HEK293 (cell line): ENCODE results near the gene SP9.

Experiments
- CTCF ChIA-PET: fragments of 350-600 bp; formaldehyde crosslinking; extraction: SDS; loops from one replicate; lab custom pipeline; 2021; ENCODE audit warnings: antibody characterized with exemption; lab: Yijun Ruan, JAX
- POLR2A ChIA-PET: fragments of 300-600 bp; formaldehyde crosslinking; extraction: SDS; loops from one replicate; lab custom pipeline; 2020; ENCODE audit warnings: antibody characterized with exemption, inconsistent platforms; lab: Yijun Ruan, JAX
- H3K27ac ChIP-seq: fragments of 200-500 bp; sonication (Bioruptor generic); 2 replicates; pipeline ENCODE4 v1.5.1; 2014; ENCODE audit warnings: low read depth, low read length, control low read depth, inconsistent platforms; ENCODE audit errors: extremely low read depth
- H3K36me3 ChIP-seq, 2 experiments: fragments of 200-500 bp in 1 of 2; sonication (Bioruptor generic) in 1 of 2; 1 replicate in 1 of 2; 2 replicates in 1 of 2; pipeline ENCODE4 v1.5.1; 2014 to 2017; ENCODE audit warnings: inconsistent platforms in 2 of 2, low read length in 2 of 2; ENCODE audit not compliant: control insufficient read depth in 2 of 2, insufficient read depth in 1 of 2
- H3K4me1 ChIP-seq: fragments of 200-500 bp; sonication (Bioruptor generic); 2 replicates; pipeline ENCODE4 v1.5.1; 2014; ENCODE audit warnings: mild to moderate bottlenecking, low read length, inconsistent platforms; ENCODE audit not compliant: control insufficient read depth, insufficient read depth
- H3K4me3 ChIP-seq: 2 replicates; pipeline ENCODE4 v1.5.1; 2011; ENCODE audit warnings: low read depth, mild to moderate bottlenecking, control low read depth, low read length, moderate library complexity
- H3K9me3 ChIP-seq: fragments of 200-500 bp; sonication (Bioruptor generic); 2 replicates; pipeline ENCODE4 v1.5.1; 2014; ENCODE audit warnings: low read depth, low read length, inconsistent platforms; ENCODE audit not compliant: control insufficient read depth, insufficient read depth
- BCL11B ChIP-seq: fragments of 450-650 bp; formaldehyde crosslinking; IDR thresholded peaks from 2 replicates; pipeline ENCODE4 v1.5.1; 2016; ENCODE audit warnings: low read depth, missing biosample characterization, missing genetic modification characterization
- EGR2 ChIP-seq: fragments of 450-650 bp; formaldehyde crosslinking; IDR thresholded peaks from 2 replicates; pipeline ENCODE4 v1.5.1; 2016; ENCODE audit warnings: low read depth, missing biosample characterization, missing genetic modification characterization
- GLIS2 ChIP-seq: fragments of 450-650 bp; formaldehyde crosslinking; IDR thresholded peaks from 2 replicates; pipeline ENCODE4 v1.5.1; 2016; ENCODE audit warnings: missing biosample characterization, missing genetic modification characterization
- KLF8 ChIP-seq: fragments of 450-650 bp; formaldehyde crosslinking; IDR thresholded peaks from 2 replicates; pipeline ENCODE4 v1.5.1; 2016; ENCODE audit warnings: missing biosample characterization, missing genetic modification characterization
- RBAK ChIP-seq: fragments of 450-650 bp; formaldehyde crosslinking; IDR thresholded peaks from 2 replicates; pipeline ENCODE4 v1.5.1; 2016; ENCODE audit warnings: missing biosample characterization, missing genetic modification characterization
- ZBTB1 ChIP-seq: fragments of 450-650 bp; formaldehyde crosslinking; IDR thresholded peaks from 2 replicates; pipeline ENCODE4 v1.5.1; 2016; ENCODE audit warnings: missing biosample characterization, missing genetic modification characterization
- ZBTB8A ChIP-seq: fragments of 450-650 bp; formaldehyde crosslinking; IDR thresholded peaks from 2 replicates; pipeline ENCODE4 v1.5.1; 2016; ENCODE audit warnings: missing biosample characterization, missing genetic modification characterization
- ZFHX2 ChIP-seq: fragments of 450-650 bp; formaldehyde crosslinking; conservative IDR thresholded peaks from 2 replicates; pipeline ENCODE4 v1.5.1; 2016; ENCODE audit warnings: missing biosample characterization, missing genetic modification characterization
- ZIC2 ChIP-seq: fragments of 450-650 bp; formaldehyde crosslinking; IDR thresholded peaks from 2 replicates; pipeline ENCODE4 v1.5.1; 2016; ENCODE audit warnings: missing biosample characterization, missing genetic modification characterization
- ZNF140 ChIP-seq: fragments of 450-650 bp; formaldehyde crosslinking; IDR thresholded peaks from 2 replicates; pipeline ENCODE4 v1.5.1; 2016; ENCODE audit warnings: missing biosample characterization, missing genetic modification characterization
- ZNF155 ChIP-seq: fragments of 450-650 bp; formaldehyde crosslinking; IDR thresholded peaks from 2 replicates; pipeline ENCODE4 v1.5.1; 2016; ENCODE audit warnings: missing biosample characterization, missing genetic modification characterization
- ZNF335 ChIP-seq: fragments of 450-650 bp; formaldehyde crosslinking; conservative IDR thresholded peaks from 2 replicates; pipeline ENCODE4 v1.5.1; 2016; ENCODE audit warnings: missing biosample characterization, missing genetic modification characterization
- ZNF341 ChIP-seq: fragments of 450-650 bp; formaldehyde crosslinking; IDR thresholded peaks from 2 replicates; pipeline ENCODE4; 2016; ENCODE audit warnings: low read depth, missing biosample characterization, missing genetic modification characterization
- ZNF366 ChIP-seq: fragments of 450-650 bp; formaldehyde crosslinking; conservative IDR thresholded peaks from 2 replicates; pipeline ENCODE4 v1.5.1; 2016; ENCODE audit warnings: missing biosample characterization, missing genetic modification characterization
- ZNF416 ChIP-seq: fragments of 450-650 bp; formaldehyde crosslinking; IDR thresholded peaks from 2 replicates; pipeline ENCODE4 v1.5.1; 2016; ENCODE audit warnings: missing biosample characterization, missing genetic modification characterization
- ZNF423 ChIP-seq: fragments of 450-650 bp; formaldehyde crosslinking; IDR thresholded peaks from 2 replicates; pipeline ENCODE4 v1.5.1; 2016; ENCODE audit warnings: missing biosample characterization, missing genetic modification characterization
- ZNF510 ChIP-seq: fragments of 450-650 bp; formaldehyde crosslinking; IDR thresholded peaks from 2 replicates; pipeline ENCODE4 v1.5.1; 2018; ENCODE audit warnings: mild to moderate bottlenecking, missing genetic modification characterization, missing biosample characterization; ENCODE audit not compliant: insufficient replicate concordance
- ZNF514 ChIP-seq: fragments of 450-650 bp; formaldehyde crosslinking; IDR thresholded peaks from 2 replicates; pipeline ENCODE4 v1.5.1; 2016; ENCODE audit warnings: missing biosample characterization, missing genetic modification characterization
- ZNF621 ChIP-seq: fragments of 450-650 bp; formaldehyde crosslinking; IDR thresholded peaks from 2 replicates; pipeline ENCODE4 v1.5.1; 2017; ENCODE audit warnings: missing biosample characterization, missing genetic modification characterization
- ZNF623 ChIP-seq: fragments of 450-650 bp; formaldehyde crosslinking; IDR thresholded peaks from 2 replicates; pipeline ENCODE4 v1.5.1; 2016; ENCODE audit warnings: missing biosample characterization, missing genetic modification characterization
- ZNF624 ChIP-seq: fragments of 450-650 bp; formaldehyde crosslinking; IDR thresholded peaks from 2 replicates; pipeline ENCODE4 v1.5.1; 2017; ENCODE audit warnings: missing biosample characterization, missing genetic modification characterization
- ZNF76 ChIP-seq: fragments of 450-650 bp; formaldehyde crosslinking; IDR thresholded peaks from 2 replicates; pipeline ENCODE4; 2016; ENCODE audit warnings: low read depth, missing biosample characterization, missing genetic modification characterization, borderline replicate concordance
- ZSCAN16 ChIP-seq: fragments of 450-650 bp; formaldehyde crosslinking; IDR thresholded peaks from 2 replicates; pipeline ENCODE4 v1.5.1; 2016; ENCODE audit warnings: missing biosample characterization, missing genetic modification characterization
- ZSCAN23 ChIP-seq: fragments of 450-650 bp; formaldehyde crosslinking; IDR thresholded peaks from 2 replicates; pipeline ENCODE4 v1.5.1; 2016; ENCODE audit warnings: missing biosample characterization, missing genetic modification characterization
- ZSCAN30 ChIP-seq: fragments of 450-650 bp; IDR thresholded peaks from 2 replicates; pipeline ENCODE4 v1.5.1; 2018; ENCODE audit warnings: missing biosample characterization, mild to moderate bottlenecking, missing genetic modification characterization, moderate library complexity
- ZXDB ChIP-seq: fragments of 450-650 bp; formaldehyde crosslinking; IDR thresholded peaks from 2 replicates; pipeline ENCODE4 v1.5.1; 2016; ENCODE audit warnings: missing biosample characterization, missing genetic modification characterization
- TF ChIP-seq, protein P1 (sequence below): IDR thresholded peaks from 2 replicates; pipeline ENCODE4 v1.6.1; 2011; ENCODE audit warnings: mild to moderate bottlenecking, low read depth, low read length, borderline replicate concordance
- TF ChIP-seq, protein P2 (sequence below): fragments of 450-650 bp; formaldehyde crosslinking; IDR thresholded peaks from 2 replicates; pipeline ENCODE4 v1.5.1; 2016; ENCODE audit warnings: missing biosample characterization, missing genetic modification characterization
- TF ChIP-seq, protein P3 (sequence below): fragments of 450-650 bp; formaldehyde crosslinking; IDR thresholded peaks from 2 replicates; pipeline ENCODE4 v1.5.1; 2017; ENCODE audit warnings: missing biosample characterization, missing genetic modification characterization

The SP9 gene

DNA sequence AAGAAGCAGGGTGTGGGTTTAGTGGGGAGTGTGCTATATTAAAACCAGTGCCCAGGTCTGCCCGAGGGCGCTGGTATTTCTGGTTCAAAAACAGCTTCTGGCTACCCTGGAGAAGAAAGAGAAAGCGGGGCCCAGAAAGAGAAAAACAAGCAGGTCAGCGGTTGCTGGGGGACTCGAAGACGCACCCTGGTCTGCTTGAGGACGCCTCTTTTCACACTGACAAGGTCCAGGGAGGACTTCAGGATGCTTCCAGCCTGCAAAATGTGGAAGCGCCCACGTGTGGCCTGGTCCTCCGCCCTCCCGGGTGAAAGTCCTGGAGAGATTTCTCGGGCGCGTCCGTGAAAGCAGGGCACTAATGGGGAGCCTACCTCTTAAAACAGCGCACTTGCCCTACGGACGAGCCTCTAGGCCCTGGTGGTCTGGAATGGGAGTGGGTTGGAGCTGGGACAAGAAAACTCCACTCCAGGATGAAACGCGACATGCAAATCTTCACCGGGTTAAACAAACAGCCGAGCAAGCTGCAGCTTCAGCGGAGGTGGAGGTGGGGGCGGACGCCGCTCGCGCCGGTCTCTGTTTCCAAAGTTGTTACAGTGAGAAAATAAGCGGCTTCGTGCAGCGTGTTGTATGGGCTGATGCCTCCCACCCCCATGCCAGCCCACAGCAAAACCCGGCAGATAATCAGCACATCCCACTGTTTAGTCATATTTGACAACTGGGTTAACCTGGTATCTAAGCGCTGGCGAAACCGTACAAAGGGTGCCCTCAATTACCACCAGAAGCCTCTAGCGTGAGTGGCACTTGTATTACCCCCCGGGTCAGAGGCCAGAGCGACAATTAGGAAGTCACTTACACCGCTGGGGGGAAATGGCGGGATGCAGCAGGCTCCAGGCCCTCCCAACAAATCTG, 1.1 kb upstream of the SP9 start:
- H3K4me3 ChIP-seq: no peak overlapping the region
- CTCF ChIA-PET: interaction anchor here (0.6 kb wide), 1 partner anchor 228 kb away, joined by 4 read pairs; no protein-coding TSS in a partner anchor
- no peaks in the 10 kb centered on the region for H3K9me3 ChIP-seq
- no peaks in the 10 kb centered on the region for H3K36me3 ChIP-seq
- H3K27ac ChIP-seq: no peak overlapping the region; the same call in 1 of the 2 replicates
- peaks cover 10% of the 10 kb centered on the region for H3K4me1 ChIP-seq
- POLR2A ChIA-PET: no interaction called here
- TF ChIP-seq EGR2 (tag by site-specific recombination) (peak; percentile 70), ZSCAN16 (tag by site-specific recombination) (no peak), RBAK (no peak), KLF8 (no peak), ZFHX2 (tag by site-specific recombination) (peak; percentile 56)

DNA sequence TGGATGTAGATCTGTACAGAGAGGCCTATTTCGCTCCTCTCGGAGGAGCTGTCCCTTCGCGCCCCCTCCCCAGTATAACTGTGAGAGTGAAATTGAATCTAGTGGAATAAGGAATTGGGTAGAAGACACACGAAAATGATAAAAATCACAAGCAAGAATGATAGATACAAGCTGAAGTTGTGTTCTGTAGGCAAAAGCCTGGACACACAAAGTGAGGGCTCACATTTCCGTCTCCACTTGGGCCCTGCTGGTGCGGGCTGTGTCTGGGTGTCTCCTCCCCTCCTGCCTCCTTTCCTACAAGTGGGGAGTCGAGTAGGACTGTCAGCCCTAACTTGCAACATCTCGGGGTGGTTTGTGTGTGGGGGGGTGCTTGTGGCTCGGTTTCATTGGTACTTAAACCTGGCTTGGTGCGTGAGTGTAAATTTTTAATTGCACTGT, 457 bp upstream of the SP9 start:
- H3K4me1 ChIP-seq: peaks cover 10% of the 10 kb centered on the region
- POLR2A ChIA-PET: interaction anchor here (0.6 kb wide), 1 partner anchor 668 kb away, joined by 3 read pairs; no protein-coding TSS in a partner anchor
- CTCF ChIA-PET: interaction anchor here (0.6 to 1.5 kb wide), 2 partner anchors 229 to 298 kb away, joined by 3 to 4 read pairs; no protein-coding TSS in a partner anchor

DNA sequence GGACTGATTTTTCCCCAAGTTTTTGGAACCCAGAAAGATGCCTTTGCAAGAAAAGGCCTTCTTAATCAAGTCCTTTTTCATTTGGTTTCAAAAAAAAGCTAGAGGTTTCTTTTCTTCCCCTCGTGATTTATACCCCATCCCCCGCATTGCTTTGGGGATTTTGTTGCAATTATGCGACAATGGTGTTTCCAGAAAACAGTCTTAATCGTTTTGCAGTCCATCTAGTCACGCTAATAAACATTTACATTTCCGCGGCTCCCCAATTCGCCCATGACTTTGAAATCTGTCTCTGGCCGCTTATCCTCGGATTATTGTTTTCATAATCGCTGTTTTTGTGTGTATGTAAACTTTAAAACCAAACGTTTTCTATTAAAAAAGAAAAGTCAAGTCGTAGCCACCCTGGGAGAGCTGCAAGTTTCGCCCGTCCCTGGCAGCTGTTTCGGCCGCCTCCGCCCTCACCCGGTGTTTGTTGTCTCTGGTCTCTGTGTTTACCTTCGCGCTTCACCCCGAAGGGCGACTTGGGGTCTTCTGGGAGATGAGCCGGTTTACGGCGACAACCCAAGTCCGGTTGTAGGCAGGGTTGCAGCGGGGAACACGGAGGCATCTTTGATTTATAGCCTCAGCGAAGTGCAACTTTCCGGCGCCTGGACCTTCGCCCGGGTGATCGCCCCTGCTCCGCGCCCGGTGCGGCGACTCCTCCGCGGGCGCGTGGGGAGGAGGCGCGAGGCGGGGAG, 667 bp downstream of the SP9 start:
- POLR2A ChIA-PET: no interaction called here
- Histone ChIP-seq H3K4me3 (peak overlapping the region; percentile 79), H3K4me1 (peaks cover 10% of the 10 kb centered on the region), H3K27ac (peak overlapping the region; percentile 98), H3K36me3 (no peaks in the 10 kb centered on the region), H3K9me3 (no peaks in the 10 kb centered on the region)
- CTCF ChIA-PET: interaction anchor here (1.5 kb wide), 1 partner anchor 299 kb away, joined by 3 read pairs; no protein-coding TSS in a partner anchor
- TF ChIP-seq ZXDB (tag by site-specific recombination) (peak; percentile 54; the same call in 1 of the 2 replicates), ZNF76 (tag by site-specific recombination) (0 out of 2 replicates have a peak, but pooled peaks have one; percentile 13), ZNF416 (no peak), ZIC2 (tag by site-specific recombination) (peak; percentile 55), ZNF623 (tag by site-specific recombination) (no peak), KLF8 (no peak), ZNF335 (tag by site-specific recombination) (no peak), ZNF155 (tag by site-specific recombination) (no peak), ZNF624 (tag by site-specific recombination) (no peak), ZSCAN23 (tag by site-specific recombination) (no peak), ZSCAN30 (tag by site-specific recombination) (no peak), ZBTB8A (tag by site-specific recombination) (peak; percentile 85), ZNF366 (tag by site-specific recombination) (no peak), GLIS2 (tag by site-specific recombination) (peak; percentile 66), ZNF423 (tag by site-specific recombination) (peak; percentile 93; the same call in 1 of the 2 replicates)
- TF ChIP-seq, protein P1, sequence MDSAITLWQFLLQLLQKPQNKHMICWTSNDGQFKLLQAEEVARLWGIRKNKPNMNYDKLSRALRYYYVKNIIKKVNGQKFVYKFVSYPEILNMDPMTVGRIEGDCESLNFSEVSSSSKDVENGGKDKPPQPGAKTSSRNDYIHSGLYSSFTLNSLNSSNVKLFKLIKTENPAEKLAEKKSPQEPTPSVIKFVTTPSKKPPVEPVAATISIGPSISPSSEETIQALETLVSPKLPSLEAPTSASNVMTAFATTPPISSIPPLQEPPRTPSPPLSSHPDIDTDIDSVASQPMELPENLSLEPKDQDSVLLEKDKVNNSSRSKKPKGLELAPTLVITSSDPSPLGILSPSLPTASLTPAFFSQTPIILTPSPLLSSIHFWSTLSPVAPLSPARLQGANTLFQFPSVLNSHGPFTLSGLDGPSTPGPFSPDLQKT: no peak
- TF ChIP-seq, protein P2, sequence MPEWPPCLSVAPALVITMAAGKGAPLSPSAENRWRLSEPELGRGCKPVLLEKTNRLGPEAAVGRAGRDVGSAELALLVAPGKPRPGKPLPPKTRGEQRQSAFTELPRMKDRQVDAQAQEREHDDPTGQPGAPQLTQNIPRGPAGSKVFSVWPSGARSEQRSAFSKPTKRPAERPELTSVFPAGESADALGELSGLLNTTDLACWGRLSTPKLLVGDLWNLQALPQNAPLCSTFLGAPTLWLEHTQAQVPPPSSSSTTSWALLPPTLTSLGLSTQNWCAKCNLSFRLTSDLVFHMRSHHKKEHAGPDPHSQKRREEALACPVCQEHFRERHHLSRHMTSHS (tag by site-specific recombination): no peak

More for the DNA sequence above, 457 bp upstream of the SP9 start:
- no peak for TF ChIP-seq ZNF140 (tag by site-specific recombination)
- 0 out of 2 replicates have a peak, but pooled peaks have one; percentile 11 for TF ChIP-seq ZBTB8A (tag by site-specific recombination)
- no peak for TF ChIP-seq ZXDB (tag by site-specific recombination)
- no peak for TF ChIP-seq ZNF514 (tag by site-specific recombination)
- no peak for TF ChIP-seq ZNF510 (tag by site-specific recombination)
- peak; percentile 81 for TF ChIP-seq ZNF341 (tag by site-specific recombination)
- TF ChIP-seq BCL11B (tag by site-specific recombination): no peak
- no peak for TF ChIP-seq ZNF621
- TF ChIP-seq ZNF335 (tag by site-specific recombination): peak; percentile 81
- TF ChIP-seq, protein P3, sequence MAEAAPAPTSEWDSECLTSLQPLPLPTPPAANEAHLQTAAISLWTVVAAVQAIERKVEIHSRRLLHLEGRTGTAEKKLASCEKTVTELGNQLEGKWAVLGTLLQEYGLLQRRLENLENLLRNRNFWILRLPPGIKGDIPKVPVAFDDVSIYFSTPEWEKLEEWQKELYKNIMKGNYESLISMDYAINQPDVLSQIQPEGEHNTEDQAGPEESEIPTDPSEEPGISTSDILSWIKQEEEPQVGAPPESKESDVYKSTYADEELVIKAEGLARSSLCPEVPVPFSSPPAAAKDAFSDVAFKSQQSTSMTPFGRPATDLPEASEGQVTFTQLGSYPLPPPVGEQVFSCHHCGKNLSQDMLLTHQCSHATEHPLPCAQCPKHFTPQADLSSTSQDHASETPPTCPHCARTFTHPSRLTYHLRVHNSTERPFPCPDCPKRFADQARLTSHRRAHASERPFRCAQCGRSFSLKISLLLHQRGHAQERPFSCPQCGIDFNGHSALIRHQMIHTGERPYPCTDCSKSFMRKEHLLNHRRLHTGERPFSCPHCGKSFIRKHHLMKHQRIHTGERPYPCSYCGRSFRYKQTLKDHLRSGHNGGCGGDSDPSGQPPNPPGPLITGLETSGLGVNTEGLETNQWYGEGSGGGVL (tag by site-specific recombination): peak; percentile 77
- no peak for TF ChIP-seq ZBTB1 (tag by site-specific recombination)
- TF ChIP-seq, all 188 proteins: peak for 4
- no peaks in the 10 kb centered on the region for H3K9me3 ChIP-seq
- H3K4me3 ChIP-seq: no peak overlapping the region
- no peak overlapping the region; the same call in 1 of the 2 replicates for H3K27ac ChIP-seq
- no peaks in the 10 kb centered on the region for H3K36me3 ChIP-seq
